ENCODE measurements around the gene TIMP2. TPM values are rescaled to one million over a fixed set of nuclear protein-coding genes. Genes with fewer than 3 reads are reported as not detected.

TIMP2 gene
- total and polyA plus RNA-seq, 2 of the 4 experiments (the other 2 are of a cell fraction), result 43.9 to 416 TPM

DNA sequence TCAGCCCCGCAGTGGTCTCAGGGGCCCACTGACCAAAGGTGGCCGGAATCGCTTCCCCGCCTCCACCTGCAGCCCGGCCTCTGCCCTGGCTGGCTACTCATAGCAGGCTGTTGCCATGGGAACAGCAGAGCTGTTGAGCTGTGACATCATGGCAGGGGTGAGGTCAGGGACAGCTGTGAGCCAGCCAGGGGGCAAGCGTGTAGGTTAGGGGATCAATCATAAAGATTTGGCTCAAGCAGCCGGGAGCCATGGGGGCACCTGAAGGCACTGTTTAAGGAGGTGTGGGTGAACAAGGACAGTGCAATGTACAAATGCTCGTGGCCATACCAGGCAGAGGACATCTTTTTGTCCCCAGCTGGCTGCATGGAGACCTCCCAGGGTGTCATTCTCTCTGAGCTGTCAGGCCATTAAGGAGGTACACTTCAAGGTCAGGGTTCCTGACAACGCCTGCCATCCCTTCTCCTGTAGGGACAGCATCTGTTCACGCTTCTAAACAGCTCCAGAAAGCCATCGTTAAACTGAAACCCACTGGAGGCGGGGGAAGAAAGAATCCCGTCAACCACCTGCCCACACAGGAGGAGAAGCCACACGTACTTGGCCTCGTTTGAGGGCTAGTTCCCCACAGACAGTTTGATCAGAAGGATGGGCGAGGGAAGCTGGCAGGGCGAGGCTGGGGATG is 21.9 kb downstream of the TIMP2 start, which contains the start of gene CEP295NL:
Gene CEP295NL, minus strand, starts transcription at position 101 of the 679 bp plus-strand sequence. CDS start 1,373 bp downstream, outside the sequence.
- in situ Hi-C loops (cut with MboI; ENCODE audit: low sequenced_read_pairs) (no loop called here), intact Hi-C loops (cut with micrococcal nuclease) (no loop called here), dilution Hi-C loops (cut with HindIII; ENCODE audit: low sequenced_read_pairs, unreplicated experiment) (no loop called here)
- ChIA-PET POLR2A (ENCODE audit: unreplicated experiment) (no interaction called here), CTCF (no interaction called here)
- Histone ChIP-seq H4K5ac (ENCODE audit: low read depth, low read length) (no peak within 1 kb of the TSS), H2BK5ac (ENCODE audit: low read depth, low read length, poor library complexity, severe bottlenecking) (no peak within 1 kb of the TSS), H3K36me3 (ENCODE audit: control insufficient read depth, insufficient read depth, low read length) (peaks cover 31% of the 10 kb centered on the region), H3K18ac (ENCODE audit: low read depth, low read length) (no peak within 1 kb of the TSS), H3K4me3 (ENCODE audit: insufficient read depth, low read depth, low read length) (no peak within 1 kb of the TSS), H2BK20ac (ENCODE audit: low read depth, low read length) (no peak within 1 kb of the TSS), H3K4me1 (ENCODE audit: control insufficient read depth, insufficient read depth, low read length) (peaks cover 17% of the 10 kb centered on the region), H2AK9ac (replicated peaks; ENCODE audit: low read depth, low read length, poor library complexity) (peak within 1 kb of the TSS; percentile 60), H2AFZ (replicated peaks; ENCODE audit: low read length, poor library complexity) (no peak within 1 kb of the TSS), H3K4ac (ENCODE audit: low read depth, low read length) (peak within 1 kb of the TSS; percentile 16; the same call in 1 of the 2 replicates), H3K9ac (ENCODE audit: low read depth, low read length) (no peak within 1 kb of the TSS), H3K9me3 (ENCODE audit: control insufficient read depth, insufficient read depth, low read length) (no peaks in the 10 kb centered on the region), H4K20me1 (ENCODE audit: insufficient read depth, low read length) (peaks cover 94% of the 10 kb centered on the region), H3K27ac (ENCODE audit: insufficient read depth, low read length) (no peak within 1 kb of the TSS), H3K27me3 (ENCODE audit: control insufficient read depth, insufficient read depth, low read length) (no peaks in the 10 kb centered on the region), H3K56ac (ENCODE audit: extremely low read depth, insufficient read depth, low read length) (no peak within 1 kb of the TSS), H3K23ac (ENCODE audit: low read depth, low read length) (no peak within 1 kb of the TSS), H4K91ac (ENCODE audit: insufficient read depth, low read depth, low read length) (no peak within 1 kb of the TSS), H3K79me1 (ENCODE audit: low read depth in 1 of 2, low read length in 2 of 2) (peaks cover 28 to 89% of the 10 kb centered on the region in 2 experiments), H3K9me1 (ENCODE audit: insufficient read depth, low read length) (peaks cover 42% of the 10 kb centered on the region), H2BK15ac (ENCODE audit: low read depth, low read length) (no peak within 1 kb of the TSS), H3K14ac (replicated peaks; ENCODE audit: low read depth, low read length) (no peak within 1 kb of the TSS), H2AK5ac (ENCODE audit: low read depth, low read length) (no peak within 1 kb of the TSS), H4K8ac (ENCODE audit: low read depth in 2 of 2, low read length in 2 of 2) (no peak within 1 kb of the TSS), H3K4me2 (ENCODE audit: low read depth, low read length) (no peak within 1 kb of the TSS), H2BK120ac (ENCODE audit: low read depth, low read length) (no peak within 1 kb of the TSS)
- WGBS, 2 experiments (ENCODE audit: extremely low coverage in 2 of 2, insufficient read length in 1 of 2), result 66% methylated on average over 7 of the region's 17 CpGs; no CpG with 5 or more reads in 1 of the 2 experiments
- TF ChIP-seq RCOR1 (IDR thresholded peaks at IDR 0.05; ENCODE audit: insufficient replicate concordance, low read length) (no peak), POLR2A (IDR thresholded peaks at IDR 0.05; ENCODE audit: low read depth, low read length) (no peak), RAD21 (IDR thresholded peaks at IDR 0.05; ENCODE audit: low read length) (no peak), MXI1 (IDR thresholded peaks at IDR 0.05; ENCODE audit: borderline replicate concordance, low read depth, low read length) (no peak), FOS (IDR thresholded peaks at IDR 0.05; ENCODE audit: low read depth, low read length) (no peak), CHD1 (IDR thresholded peaks at IDR 0.05; ENCODE audit: low read depth, low read length) (no peak), MAZ (IDR thresholded peaks at IDR 0.05; ENCODE audit: borderline replicate concordance, low read depth, low read length) (no peak), SMC3 (IDR thresholded peaks at IDR 0.05; ENCODE audit: low read depth, low read length) (no peak), MAFK (IDR thresholded peaks at IDR 0.05; ENCODE audit: low read depth, low read length) (no peak)
- TF ChIP-seq, protein P1, sequence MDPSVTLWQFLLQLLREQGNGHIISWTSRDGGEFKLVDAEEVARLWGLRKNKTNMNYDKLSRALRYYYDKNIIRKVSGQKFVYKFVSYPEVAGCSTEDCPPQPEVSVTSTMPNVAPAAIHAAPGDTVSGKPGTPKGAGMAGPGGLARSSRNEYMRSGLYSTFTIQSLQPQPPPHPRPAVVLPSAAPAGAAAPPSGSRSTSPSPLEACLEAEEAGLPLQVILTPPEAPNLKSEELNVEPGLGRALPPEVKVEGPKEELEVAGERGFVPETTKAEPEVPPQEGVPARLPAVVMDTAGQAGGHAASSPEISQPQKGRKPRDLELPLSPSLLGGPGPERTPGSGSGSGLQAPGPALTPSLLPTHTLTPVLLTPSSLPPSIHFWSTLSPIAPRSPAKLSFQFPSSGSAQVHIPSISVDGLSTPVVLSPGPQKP (IDR thresholded peaks at IDR 0.05; ENCODE audit: borderline replicate concordance, low read depth, low read length), result no peak
- TF ChIP-seq, protein P2, sequence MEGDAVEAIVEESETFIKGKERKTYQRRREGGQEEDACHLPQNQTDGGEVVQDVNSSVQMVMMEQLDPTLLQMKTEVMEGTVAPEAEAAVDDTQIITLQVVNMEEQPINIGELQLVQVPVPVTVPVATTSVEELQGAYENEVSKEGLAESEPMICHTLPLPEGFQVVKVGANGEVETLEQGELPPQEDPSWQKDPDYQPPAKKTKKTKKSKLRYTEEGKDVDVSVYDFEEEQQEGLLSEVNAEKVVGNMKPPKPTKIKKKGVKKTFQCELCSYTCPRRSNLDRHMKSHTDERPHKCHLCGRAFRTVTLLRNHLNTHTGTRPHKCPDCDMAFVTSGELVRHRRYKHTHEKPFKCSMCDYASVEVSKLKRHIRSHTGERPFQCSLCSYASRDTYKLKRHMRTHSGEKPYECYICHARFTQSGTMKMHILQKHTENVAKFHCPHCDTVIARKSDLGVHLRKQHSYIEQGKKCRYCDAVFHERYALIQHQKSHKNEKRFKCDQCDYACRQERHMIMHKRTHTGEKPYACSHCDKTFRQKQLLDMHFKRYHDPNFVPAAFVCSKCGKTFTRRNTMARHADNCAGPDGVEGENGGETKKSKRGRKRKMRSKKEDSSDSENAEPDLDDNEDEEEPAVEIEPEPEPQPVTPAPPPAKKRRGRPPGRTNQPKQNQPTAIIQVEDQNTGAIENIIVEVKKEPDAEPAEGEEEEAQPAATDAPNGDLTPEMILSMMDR (conservative IDR thresholded peaks at IDR 0.05; ENCODE audit: low read depth, low read length), result no peak
- DNase-seq (peak; percentile 63), ATAC-seq (ENCODE audit: low read depth) (peak; percentile 13; the same call in 1 of the 2 replicates)
- BruUV-seq (replicated peaks), result no TSS peak
